Measurements from ENCODE around the gene CELF2.
"Not testable (repeated sequence)": the region's sequence is repeated elsewhere in the genome, so short reads cannot be mapped to it uniquely, and the experiment has no call there.

Gene CELF2

DNA sequence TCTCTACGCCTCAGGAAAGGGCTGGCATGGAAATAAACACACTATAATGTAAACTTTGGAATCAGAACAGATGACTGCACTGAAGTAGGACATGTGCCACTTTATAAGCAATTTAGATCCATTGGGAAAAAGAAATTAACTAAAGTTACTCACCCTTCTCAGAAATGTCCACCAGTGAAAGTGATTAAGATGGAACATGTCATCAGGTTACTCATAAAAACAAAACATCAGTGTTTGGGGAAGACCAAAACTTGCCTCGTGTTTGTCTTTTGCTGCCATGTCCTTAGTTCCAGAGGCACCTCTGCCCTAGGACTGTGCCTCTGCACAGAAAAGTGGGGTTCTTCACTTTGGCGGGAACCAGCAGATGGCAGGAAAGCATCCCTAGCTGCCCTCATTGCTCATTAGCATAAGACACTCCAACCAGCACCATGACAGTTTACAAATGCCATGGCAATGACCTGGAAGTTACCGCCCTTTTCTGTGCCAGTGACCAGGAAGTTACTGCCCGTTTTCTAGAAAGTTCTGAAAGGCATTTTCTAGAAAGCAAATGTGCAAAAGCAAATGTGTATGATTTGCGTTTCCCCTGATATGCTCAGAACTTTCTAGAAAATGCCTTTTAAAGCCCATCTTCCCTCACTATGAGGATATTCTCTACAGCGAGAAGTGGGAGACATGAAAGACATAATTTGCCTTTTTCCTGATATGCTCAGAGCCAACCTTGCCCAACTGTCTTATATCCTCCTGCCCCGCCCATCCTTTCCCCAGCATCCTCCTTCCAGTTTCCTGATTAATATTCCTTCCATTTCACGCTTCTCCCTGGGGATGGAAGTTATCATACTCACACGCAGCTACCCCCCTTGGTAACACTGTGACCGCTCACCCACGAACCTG lies 335.6 kb downstream of the CELF2 start:
- DNase-seq (ENCODE audit: low read depth): no peak

GRCh38 chr10:11354823-11355222 lies 337.2 kb downstream of the CELF2 start:
- no peak for DNase-seq (ENCODE audit: low read depth)

GRCh38 chr10:11355592-11355991 lies 337.9 kb downstream of the CELF2 start:
- DNase-seq (ENCODE audit: low read depth): no peak

GRCh38 chr10:11357439-11357838 lies 339.8 kb downstream of the CELF2 start:
- DNase-seq (ENCODE audit: low read depth): no peak

GRCh38 chr10:11358011-11358410 lies 340.3 kb downstream of the CELF2 start:
- no peak for DNase-seq (ENCODE audit: low read depth)

DNA sequence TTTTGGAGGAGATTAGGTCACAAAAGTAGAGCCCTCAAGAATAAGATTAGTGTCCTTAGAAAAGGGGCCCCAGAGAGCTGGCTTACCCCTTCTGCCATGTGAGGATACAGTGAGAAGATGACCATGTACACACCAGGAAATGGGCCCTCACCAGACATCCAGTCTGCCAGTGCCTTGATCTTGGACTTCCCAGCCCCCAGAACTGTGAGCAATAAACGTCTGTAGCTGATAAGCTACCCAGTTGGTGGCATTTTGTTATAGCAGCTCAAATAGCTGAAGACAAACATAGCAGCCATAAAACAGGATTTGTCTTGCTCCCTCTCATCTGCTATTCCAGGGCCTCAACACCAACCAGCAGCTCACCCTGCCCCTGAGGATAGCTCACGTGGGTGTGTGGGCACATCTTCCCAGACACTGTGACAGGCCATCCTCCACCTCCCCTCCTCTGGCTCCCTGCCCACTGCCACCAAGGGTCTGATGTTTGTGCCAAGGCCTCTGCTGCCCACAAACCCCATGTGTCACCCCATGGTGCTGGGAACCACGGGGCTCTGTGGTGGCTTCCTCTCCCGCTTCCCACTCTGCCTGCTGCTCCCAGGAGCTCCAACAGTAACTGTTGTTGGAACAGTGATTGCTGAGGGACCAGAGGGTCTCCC lies 341.4 kb downstream of the CELF2 start:
- no peak for DNase-seq (ENCODE audit: low read depth)

GRCh38 chr10:11359869-11360268 lies 342.2 kb downstream of the CELF2 start:
- no peak for DNase-seq (ENCODE audit: low read depth)

DNA sequence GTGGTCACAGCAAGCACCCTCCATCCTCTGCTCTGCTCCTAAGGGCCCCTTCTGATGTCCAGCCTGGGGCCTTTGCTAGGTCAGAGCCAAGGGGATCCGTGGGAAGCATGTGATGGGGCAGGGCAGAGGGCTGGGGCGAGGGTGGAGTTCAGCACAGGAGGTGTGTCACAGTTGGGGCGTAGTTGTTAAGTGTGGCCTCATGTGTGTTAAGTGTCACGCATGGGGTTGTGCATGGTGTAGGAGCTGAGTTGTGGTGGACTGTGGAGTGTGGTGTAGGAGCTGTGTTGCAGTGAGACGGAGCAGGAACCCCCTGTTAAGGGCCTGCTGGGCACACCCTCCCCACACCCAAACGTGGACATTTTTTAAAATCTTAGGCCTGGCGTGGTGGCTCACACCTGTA lies 345.8 kb downstream of the CELF2 start:
- DNase-seq (ENCODE audit: low read depth): no peak

GRCh38 chr10:11364241-11364640 lies 346.6 kb downstream of the CELF2 start:
- no peak for DNase-seq (ENCODE audit: low read depth)

DNA sequence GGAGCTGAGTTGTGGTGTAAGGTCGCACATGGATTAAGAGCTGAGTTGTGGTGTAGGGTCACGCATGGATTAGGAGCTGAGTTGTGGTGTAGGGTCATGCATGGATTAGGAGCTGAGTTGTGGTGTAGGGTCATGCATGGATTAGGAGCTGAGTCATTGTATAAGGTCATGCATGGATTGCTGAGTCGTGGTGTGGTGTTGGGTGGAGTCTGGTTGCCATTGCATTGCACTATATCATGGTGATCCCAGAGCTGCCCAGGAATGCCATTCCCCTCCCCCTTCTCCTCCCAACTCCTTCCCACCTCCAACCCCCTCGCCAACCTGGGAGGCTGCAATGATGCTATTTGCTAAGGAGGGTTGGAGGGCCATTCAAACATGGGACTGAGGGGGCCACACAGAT lies 349.2 kb downstream of the CELF2 start:
- not testable (repeated sequence) for DNase-seq (ENCODE audit: low read depth)

DNA sequence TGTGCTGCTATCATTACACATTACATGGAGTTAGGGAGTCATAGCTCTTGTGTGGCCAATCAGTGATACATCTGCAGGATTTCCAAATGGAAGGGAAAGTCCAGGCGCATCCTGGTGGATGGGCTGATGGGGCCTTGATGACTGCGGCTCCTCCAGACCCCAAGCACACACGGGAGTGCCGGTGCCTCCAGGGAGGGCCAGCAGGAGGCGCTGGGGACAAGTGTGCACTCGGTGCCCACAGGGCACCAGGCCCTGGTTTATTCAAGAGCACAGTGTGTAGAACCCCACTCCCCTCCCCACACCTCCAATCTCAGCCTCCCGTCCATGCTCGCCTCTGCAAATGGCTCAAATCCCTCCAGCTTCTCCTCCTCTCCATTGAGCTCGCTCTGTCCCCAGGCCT lies 349.8 kb downstream of the CELF2 start:
- DNase-seq (ENCODE audit: low read depth): no peak

DNA sequence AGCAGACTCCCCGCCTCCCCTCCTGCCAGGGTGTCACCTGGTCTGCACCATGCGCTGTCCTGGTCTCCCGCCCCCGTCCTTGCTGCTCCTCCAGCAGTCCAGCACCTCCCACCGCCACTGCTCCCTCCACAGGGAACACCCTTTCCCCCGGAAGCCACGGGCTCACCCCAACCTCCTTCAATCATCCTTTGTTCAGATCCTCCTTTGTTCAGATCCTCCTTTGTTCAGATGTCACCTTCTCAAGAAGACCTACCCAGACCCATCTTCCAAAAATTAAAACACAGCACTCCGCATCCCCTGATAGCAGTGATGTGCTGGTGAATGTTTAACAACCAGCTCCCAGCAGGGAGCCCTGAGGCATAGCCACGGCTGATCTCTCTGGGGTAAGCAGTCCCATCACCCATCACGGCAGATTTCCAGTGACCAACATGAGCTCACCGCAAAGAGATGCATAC lies 356.1 kb downstream of the CELF2 start:
- no peak for DNase-seq (ENCODE audit: low read depth)

DNA sequence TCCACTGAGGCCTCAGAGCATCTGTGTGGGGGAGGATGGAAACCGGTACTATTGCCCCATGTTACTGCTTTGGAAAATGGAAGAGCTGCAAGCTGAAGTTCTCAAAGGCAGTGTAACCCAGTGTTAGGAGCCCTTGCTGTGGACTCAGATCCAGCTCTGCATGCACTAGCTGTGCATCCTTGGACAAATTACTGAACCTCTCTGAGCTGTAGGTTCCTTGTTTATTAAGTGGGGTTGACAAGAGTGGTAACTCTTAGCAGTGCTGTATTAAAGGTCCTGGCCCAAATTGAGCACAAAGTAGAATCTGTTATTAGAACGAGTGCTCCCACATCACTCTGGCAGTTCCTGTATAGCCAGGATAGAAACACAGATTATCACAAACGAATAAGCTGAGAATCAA lies 359.6 kb downstream of the CELF2 start:
- no peak for DNase-seq (ENCODE audit: low read depth)

GRCh38 chr10:11378835-11379234 lies 361.2 kb downstream of the CELF2 start:
- no peak for DNase-seq (ENCODE audit: low read depth)

DNA sequence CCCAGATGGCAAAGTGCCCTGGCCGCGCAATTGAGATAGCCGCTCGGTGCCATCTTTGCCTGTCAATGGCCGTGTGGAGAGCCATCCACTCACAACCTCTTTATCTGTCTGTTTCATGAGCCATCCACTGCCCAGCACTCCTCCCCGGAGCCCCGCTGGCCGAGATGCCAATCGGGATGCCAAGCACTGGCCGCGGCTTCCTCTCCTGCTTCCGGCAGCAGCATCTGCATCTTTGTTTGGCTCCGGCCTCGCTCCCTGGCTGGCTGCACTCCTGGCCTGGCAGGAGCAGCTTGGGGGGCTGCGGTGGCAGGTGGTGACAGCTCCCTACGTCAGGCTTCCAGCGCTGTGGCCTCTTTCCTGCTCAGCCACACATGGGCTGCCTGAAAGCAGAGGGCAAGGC lies 362.1 kb downstream of the CELF2 start:
- no peak for DNase-seq (ENCODE audit: low read depth)

DNA sequence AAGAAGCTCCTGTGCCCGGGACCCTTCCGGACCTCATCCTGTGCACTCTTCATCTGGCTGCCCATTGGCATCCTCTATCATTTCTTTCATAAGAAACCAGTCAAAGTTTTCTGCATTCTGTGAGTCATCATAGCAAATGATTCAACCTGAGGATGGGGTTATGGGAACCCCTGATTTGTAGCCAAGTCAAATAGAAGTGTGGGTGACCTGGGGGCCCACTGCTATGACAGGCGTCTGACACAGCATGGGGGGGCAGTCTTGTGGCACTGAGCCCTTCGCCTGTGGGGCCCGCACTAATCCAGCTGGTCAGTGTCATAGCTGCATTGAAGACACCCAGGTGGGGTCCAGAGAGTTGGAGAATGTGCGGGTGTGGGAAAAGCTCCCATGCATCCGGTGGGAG lies 363.4 kb downstream of the CELF2 start:
- DNase-seq (ENCODE audit: low read depth): no peak

DNA sequence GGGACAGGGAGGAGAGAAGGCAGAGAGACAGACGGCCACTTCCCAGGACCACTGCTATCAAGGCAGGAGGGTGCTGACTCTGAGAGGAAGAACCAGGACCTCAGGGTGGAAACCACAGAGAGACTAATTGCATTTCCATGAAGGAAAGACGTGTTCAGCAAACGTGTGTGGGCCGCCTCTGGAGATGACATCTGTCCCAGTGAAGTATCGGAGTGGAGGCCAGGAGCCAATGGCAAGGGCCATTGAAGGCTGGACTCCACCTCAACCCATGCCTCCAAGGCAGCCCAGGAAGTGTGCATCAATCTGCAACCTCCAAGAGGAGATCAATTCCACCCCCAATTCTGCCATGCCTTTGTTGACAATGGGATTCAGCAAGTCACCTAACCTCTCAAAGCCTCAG lies 363.8 kb downstream of the CELF2 start:
- DNase-seq (ENCODE audit: low read depth): no peak

DNA sequence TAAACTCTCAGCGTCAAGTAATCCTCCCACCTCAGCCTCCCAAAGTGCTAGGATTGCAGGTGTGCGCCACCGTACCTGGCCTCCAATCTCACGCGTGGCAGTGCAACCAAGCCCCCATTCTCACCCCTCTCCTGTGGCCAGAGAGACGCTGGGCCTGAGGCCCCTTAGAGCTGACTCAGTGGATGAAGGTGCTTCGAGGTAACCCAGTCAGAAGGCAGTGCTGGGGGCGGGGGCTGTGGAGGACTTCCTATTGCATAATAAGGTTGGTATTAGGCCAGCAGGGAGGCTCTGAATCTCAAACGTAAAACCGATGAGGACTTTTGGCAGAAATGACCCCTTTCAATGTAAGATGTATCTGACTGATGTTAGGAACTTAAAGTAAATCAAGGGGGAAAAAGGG lies 364.5 kb downstream of the CELF2 start:
- DNase-seq (ENCODE audit: low read depth): no peak

DNA sequence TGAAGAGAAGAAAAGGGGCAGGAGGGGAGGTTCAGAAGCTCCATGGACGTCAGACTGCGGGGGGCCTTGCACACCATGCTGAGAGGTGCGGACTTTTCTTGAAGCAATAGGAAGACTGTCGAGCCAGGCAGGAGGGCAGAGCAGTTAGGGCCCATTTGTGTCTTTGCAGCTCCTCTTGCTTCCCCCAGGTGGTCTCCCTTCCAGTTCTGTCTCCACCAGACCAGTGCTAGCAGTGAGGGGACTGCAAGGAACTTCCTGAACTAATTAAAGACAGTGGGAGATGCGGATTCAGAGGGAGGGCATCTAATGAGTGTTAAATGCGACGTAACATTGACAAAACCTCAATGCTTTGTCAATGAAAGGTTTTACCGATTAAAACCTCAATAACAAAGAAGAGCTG lies 368.4 kb downstream of the CELF2 start:
- DNase-seq (ENCODE audit: low read depth): no peak

Data from activated T-helper 9 cell treated with anti-CD3 and anti-CD28 coated beads, Interleukin-2, amount 50 U/mL, for 16 hours (primary cell).